HG02885 (cell line): ENCODE measurements around the gene ADCK1.
"Not testable (repeated sequence)": the region's sequence is repeated elsewhere in the genome, so short reads cannot be mapped to it uniquely, and the experiment has no call there.

Experiments used
- ATAC-seq: cut with Tn5 transposase; IDR thresholded peaks from one replicate; pipeline ENCODE4 v1.9.1; 2021; ENCODE audit warnings: mild to moderate bottlenecking; ENCODE audit not compliant: unreplicated experiment, poor library complexity

ADCK1 gene

GRCh38 chr14:77892890-77893484, 93.1 kb downstream of the ADCK1 start:
- ATAC-seq = no peak

GRCh38 chr14:77897374-77897773, 97.5 kb downstream of the ADCK1 start:
- ATAC-seq = no peak

- ATAC-seq = no peak
Observed at GRCh38 chr14:77902811-77903210, 102.9 kb downstream of the ADCK1 start.

- ATAC-seq = no peak
Observed at GRCh38 chr14:77903221-77903620, 103.3 kb downstream of the ADCK1 start.

- ATAC-seq = no peak
Observed at GRCh38 chr14:77903937-77904617, 104.2 kb downstream of the ADCK1 start.

- no peak for ATAC-seq
Observed at GRCh38 chr14:77906446-77906845, 106.5 kb downstream of the ADCK1 start.

- no peak for ATAC-seq
Observed at GRCh38 chr14:77908847-77909246, 108.9 kb downstream of the ADCK1 start.

- no peak for ATAC-seq
Observed at GRCh38 chr14:77909911-77910310, 110.0 kb downstream of the ADCK1 start.

- ATAC-seq = no peak
Observed at GRCh38 chr14:77910506-77910905, 110.6 kb downstream of the ADCK1 start.

GRCh38 chr14:77911356-77911755, 111.4 kb downstream of the ADCK1 start:
- ATAC-seq = no peak

- no peak for ATAC-seq
Observed at GRCh38 chr14:77912754-77913556, 113.0 kb downstream of the ADCK1 start.

GRCh38 chr14:77914073-77914721, 114.3 kb downstream of the ADCK1 start:
- ATAC-seq = no peak

GRCh38 chr14:77915390-77915789, 115.5 kb downstream of the ADCK1 start:
- ATAC-seq = not testable (repeated sequence)

- ATAC-seq = no peak
Observed at GRCh38 chr14:77917491-77918201, 117.7 kb downstream of the ADCK1 start.

- no peak for ATAC-seq
Observed at GRCh38 chr14:77918448-77918847, 118.5 kb downstream of the ADCK1 start.

GRCh38 chr14:77920312-77920711, 120.4 kb downstream of the ADCK1 start:
- ATAC-seq = no peak

GRCh38 chr14:77921818-77922217, 121.9 kb downstream of the ADCK1 start:
- ATAC-seq = no peak

- ATAC-seq = no peak
Observed at GRCh38 chr14:77923131-77923936, 123.4 kb downstream of the ADCK1 start.

GRCh38 chr14:77924141-77924948, 124.4 kb downstream of the ADCK1 start:
- no peak for ATAC-seq
